ENCODE measurements around the gene TCF7L1.
A peak's percentile ranks its signal among the peaks of the same experiment; 100 is the strongest.

TCF7L1 gene

GRCh38 chr2:85283641-85284040, 150.4 kb downstream of the TCF7L1 start:
- no peaks in the 10 kb centered on the region for H3K36me3 ChIP-seq (ENCODE audit: control insufficient read depth, insufficient read depth, low read length)
- no peak overlapping the region for H2AFZ ChIP-seq
- H3K27ac ChIP-seq: no peak overlapping the region
- no peak overlapping the region for H3K4me3 ChIP-seq (ENCODE audit: low read depth, low read length)
- no peaks in the 10 kb centered on the region for H3K4me1 ChIP-seq
- H3K79me2 ChIP-seq: peaks cover 2% of the 10 kb centered on the region
- H3K4me2 ChIP-seq (ENCODE audit: low read length): no peak overlapping the region
- H3K9ac ChIP-seq: no peak overlapping the region
- no peaks in the 10 kb centered on the region for H3K9me3 ChIP-seq (ENCODE audit: control insufficient read depth, low read length)
- TF ChIP-seq CTCF (IDR thresholded peaks at IDR 0.05): no peak
- H3K27me3 ChIP-seq (ENCODE audit: control insufficient read depth, insufficient read depth, low read length): no peaks in the 10 kb centered on the region

- Histone ChIP-seq H3K36me3 (ENCODE audit: control insufficient read depth, insufficient read depth, low read length) (no peaks in the 10 kb centered on the region), H3K27me3 (ENCODE audit: control insufficient read depth, insufficient read depth, low read length) (no peaks in the 10 kb centered on the region), H3K9ac (no peak overlapping the region), H3K4me2 (ENCODE audit: low read length) (no peak overlapping the region), H3K27ac (no peak overlapping the region), H3K4me3 (ENCODE audit: low read depth, low read length) (no peak overlapping the region), H2AFZ (no peak overlapping the region), H3K79me2 (no peaks in the 10 kb centered on the region), H3K4me1 (no peaks in the 10 kb centered on the region), H3K9me3 (ENCODE audit: control insufficient read depth, low read length) (no peaks in the 10 kb centered on the region)
- no peak for TF ChIP-seq CTCF (IDR thresholded peaks at IDR 0.05)
These were observed 153.7 kb downstream of the TCF7L1 start for GRCh38 chr2:85286918-85287317.

- H3K4me2 ChIP-seq (ENCODE audit: low read length): no peak overlapping the region
- H3K27ac ChIP-seq: no peak overlapping the region
- TF ChIP-seq CTCF (IDR thresholded peaks at IDR 0.05): no peak
- H3K79me2 ChIP-seq: no peaks in the 10 kb centered on the region
- no peaks in the 10 kb centered on the region for H3K27me3 ChIP-seq (ENCODE audit: control insufficient read depth, insufficient read depth, low read length)
- H3K4me1 ChIP-seq: no peaks in the 10 kb centered on the region
- no peak overlapping the region for H3K9ac ChIP-seq
- H3K36me3 ChIP-seq (ENCODE audit: control insufficient read depth, insufficient read depth, low read length): no peaks in the 10 kb centered on the region
- no peak overlapping the region for H2AFZ ChIP-seq
- H3K4me3 ChIP-seq (ENCODE audit: low read depth, low read length): no peak overlapping the region
- H3K9me3 ChIP-seq (ENCODE audit: control insufficient read depth, low read length): no peaks in the 10 kb centered on the region
These were observed 154.5 kb downstream of the TCF7L1 start for GRCh38 chr2:85287721-85288120.

GRCh38 chr2:85288244-85288725, 155.1 kb downstream of the TCF7L1 start:
- Histone ChIP-seq H3K4me1 (no peaks in the 10 kb centered on the region), H3K27me3 (ENCODE audit: control insufficient read depth, insufficient read depth, low read length) (no peaks in the 10 kb centered on the region), H3K4me2 (ENCODE audit: low read length) (no peak overlapping the region), H3K4me3 (ENCODE audit: low read depth, low read length) (no peak overlapping the region), H3K27ac (no peak overlapping the region), H2AFZ (no peak overlapping the region), H3K9me3 (ENCODE audit: control insufficient read depth, low read length) (no peaks in the 10 kb centered on the region), H3K79me2 (no peaks in the 10 kb centered on the region), H3K9ac (no peak overlapping the region), H3K36me3 (ENCODE audit: control insufficient read depth, insufficient read depth, low read length) (no peaks in the 10 kb centered on the region)
- TF ChIP-seq CTCF (IDR thresholded peaks at IDR 0.05): no peak

GRCh38 chr2:85291425-85292023, 158.3 kb downstream of the TCF7L1 start:
- Histone ChIP-seq H3K27ac (peak overlapping the region; percentile 15), H3K4me3 (ENCODE audit: low read depth, low read length) (no peak overlapping the region), H2AFZ (peak overlapping the region; percentile 26), H3K9ac (no peak overlapping the region), H3K27me3 (ENCODE audit: control insufficient read depth, insufficient read depth, low read length) (no peaks in the 10 kb centered on the region), H3K4me1 (no peaks in the 10 kb centered on the region), H3K36me3 (ENCODE audit: control insufficient read depth, insufficient read depth, low read length) (no peaks in the 10 kb centered on the region), H3K4me2 (ENCODE audit: low read length) (peak overlapping the region; percentile 50), H3K79me2 (no peaks in the 10 kb centered on the region), H3K9me3 (ENCODE audit: control insufficient read depth, low read length) (no peaks in the 10 kb centered on the region)
- TF ChIP-seq CTCF (IDR thresholded peaks at IDR 0.05): no peak

All from parathyroid adenoma (tissue), 2 donors.